ENCODE results near the gene PODXL. TPM values are rescaled to one million over a fixed set of nuclear protein-coding genes. Genes with fewer than 3 reads are reported as not detected.

Gene PODXL
- polyA plus RNA-seq, 1 donor from 2014 or later = 4.5 TPM

GRCh38 chr7:131574741-131575140 lies 18.3 kb upstream of the PODXL start:
- Histone ChIP-seq H3K79me2 (replicated peaks; ENCODE audit: insufficient read depth, low read length) (no peaks in the 10 kb centered on the region), H2AFZ (ENCODE audit: low read depth, low read length) (no peak overlapping the region), H3K9me2 (ENCODE audit: insufficient read depth, low read length) (no peaks in the 10 kb centered on the region), H3K4me2 (ENCODE audit: low read length) (no peak overlapping the region), H3K27ac (ENCODE audit: low read length) (no peak overlapping the region), H3K4me3 (ENCODE audit: low read length) (no peak overlapping the region), H3K9ac (ENCODE audit: low read length) (no peak overlapping the region), H3K36me3 (ENCODE audit: insufficient read depth, low read length) (no peaks in the 10 kb centered on the region), H4K20me1 (ENCODE audit: insufficient read depth) (no peaks in the 10 kb centered on the region), H3F3A (ENCODE audit: insufficient read depth, low read length, poor library complexity, severe bottlenecking) (no peaks in the 10 kb centered on the region), H3K9me3 (ENCODE audit: low read length) (no peaks in the 10 kb centered on the region), H3K27me3 (ENCODE audit: insufficient read depth, low read depth, low read length) (no peaks in the 10 kb centered on the region)
- TF ChIP-seq EZH2 (IDR thresholded peaks at IDR 0.05; ENCODE audit: borderline replicate concordance, insufficient read depth, low read length, poor library complexity, severe bottlenecking) (no peak), SMC3 (conservative IDR thresholded peaks at IDR 0.05; ENCODE audit: poor library complexity) (no peak), MXI1 (conservative IDR thresholded peaks at IDR 0.05; ENCODE audit: poor library complexity, severe bottlenecking) (no peak), POLR2AphosphoS5 (IDR thresholded peaks at IDR 0.05) (no peak), CTCF (IDR thresholded peaks at IDR 0.05; ENCODE audit: poor library complexity, severe bottlenecking) (no peak)

- H3K27ac ChIP-seq (ENCODE audit: low read length) = no peak overlapping the region
- H3K79me2 ChIP-seq (replicated peaks; ENCODE audit: insufficient read depth, low read length) = no peaks in the 10 kb centered on the region
- TF ChIP-seq REST (IDR thresholded peaks at IDR 0.05; ENCODE audit: borderline replicate concordance) (no peak), POLR2AphosphoS5 (IDR thresholded peaks at IDR 0.05) (no peak), TAF1 (IDR thresholded peaks at IDR 0.05; ENCODE audit: low read depth) (no peak), EP300 (conservative IDR thresholded peaks at IDR 0.05; ENCODE audit: poor library complexity, severe bottlenecking) (no peak), EZH2 (IDR thresholded peaks at IDR 0.05; ENCODE audit: borderline replicate concordance, insufficient read depth, low read length, poor library complexity, severe bottlenecking) (no peak), RAD21 (conservative IDR thresholded peaks at IDR 0.05) (no peak), SMC3 (conservative IDR thresholded peaks at IDR 0.05; ENCODE audit: poor library complexity) (no peak), CTCF (IDR thresholded peaks at IDR 0.05; ENCODE audit: poor library complexity, severe bottlenecking) (no peak), MXI1 (conservative IDR thresholded peaks at IDR 0.05; ENCODE audit: poor library complexity, severe bottlenecking) (no peak)
- no peaks in the 10 kb centered on the region for H3K36me3 ChIP-seq (ENCODE audit: insufficient read depth, low read length)
- H3K9me2 ChIP-seq (ENCODE audit: insufficient read depth, low read length) = no peaks in the 10 kb centered on the region
- H4K20me1 ChIP-seq (ENCODE audit: insufficient read depth) = no peaks in the 10 kb centered on the region
- H3K9me3 ChIP-seq (ENCODE audit: low read length) = no peaks in the 10 kb centered on the region
- H3K4me3 ChIP-seq (ENCODE audit: low read length) = no peak overlapping the region
- H3F3A ChIP-seq (ENCODE audit: insufficient read depth, low read length, poor library complexity, severe bottlenecking) = no peaks in the 10 kb centered on the region
- no peaks in the 10 kb centered on the region for H3K27me3 ChIP-seq (ENCODE audit: insufficient read depth, low read depth, low read length)
- no peak overlapping the region for H3K9ac ChIP-seq (ENCODE audit: low read length)
- no peak overlapping the region for H2AFZ ChIP-seq (ENCODE audit: low read depth, low read length)
- H3K4me2 ChIP-seq (ENCODE audit: low read length) = no peak overlapping the region
Measured at GRCh38 chr7:131570401-131570800, 14.0 kb upstream of the PODXL start.

All from neural cell (in vitro differentiated cells).